Effector memory CD4-positive, alpha-beta T cell (primary cell): Measurements from ENCODE around the gene ATF1.
"Not testable (repeated sequence)": the region's sequence is repeated elsewhere in the genome, so short reads cannot be mapped to it uniquely, and the experiment has no call there.

Experiments
- DNase-seq, 3 donors: peaks; one replicate each; pipeline ENCODE4 v3.0.0-alpha.2; 2020
- H3K27ac ChIP-seq: 2 replicates; pipeline ENCODE4 v1.7.0; 2013; ENCODE audit warnings: mild to moderate bottlenecking, low read length, moderate library complexity; ENCODE audit not compliant: insufficient read depth, poor library complexity, severe bottlenecking
- H3K27me3 ChIP-seq: replicated peaks from 2 replicates; pipeline ENCODE4 v1.7.0; 2013; ENCODE audit warnings: mild to moderate bottlenecking, low read length; ENCODE audit not compliant: insufficient read depth, control insufficient read depth, poor library complexity, severe bottlenecking
- H3K36me3 ChIP-seq: 2 replicates; pipeline ENCODE4 v1.7.0; 2013; ENCODE audit warnings: mild to moderate bottlenecking, low read length, moderate library complexity; ENCODE audit not compliant: control insufficient read depth, insufficient read depth
- H3K4me1 ChIP-seq: 2 replicates; pipeline ENCODE4 v1.7.0; 2013; ENCODE audit warnings: low read length, mild to moderate bottlenecking; ENCODE audit not compliant: control insufficient read depth, insufficient read depth, poor library complexity, severe bottlenecking
- H3K4me3 ChIP-seq: 2 replicates; pipeline ENCODE4 v1.7.0; 2013; ENCODE audit warnings: low read length, low read depth, mild to moderate bottlenecking; ENCODE audit not compliant: insufficient read depth, poor library complexity, severe bottlenecking
- H3K9me3 ChIP-seq: 2 replicates; pipeline ENCODE4 v1.7.0; 2013; ENCODE audit warnings: mild to moderate bottlenecking, low read length, moderate library complexity; ENCODE audit not compliant: control insufficient read depth

ATF1 gene

DNA sequence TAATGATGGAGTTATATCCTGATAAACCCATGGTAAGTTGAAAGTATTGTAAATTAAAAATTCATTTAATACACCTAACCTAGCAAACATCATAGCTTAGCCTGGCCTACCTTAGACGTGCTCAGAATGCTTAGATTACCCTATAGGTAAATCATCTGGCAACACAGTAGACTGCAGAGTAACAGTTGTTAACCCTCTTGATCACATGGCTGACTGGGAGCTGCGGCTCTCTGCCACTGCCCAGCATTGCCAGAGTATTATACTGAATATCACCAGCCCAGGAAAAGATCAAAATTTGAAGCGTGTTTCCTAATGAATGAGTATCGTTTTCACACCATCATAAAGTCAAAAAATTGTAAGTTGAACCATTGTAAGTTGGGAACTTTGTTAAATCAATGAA lies 61.0 kb downstream of the ATF1 start:
- no peak overlapping the region for H3K27ac ChIP-seq
- no peaks in the 10 kb centered on the region for H3K4me1 ChIP-seq
- no peaks in the 10 kb centered on the region for H3K36me3 ChIP-seq
- no peak overlapping the region for H3K4me3 ChIP-seq
- DNase-seq: no peak
- no peaks in the 10 kb centered on the region for H3K27me3 ChIP-seq
- no peaks in the 10 kb centered on the region for H3K9me3 ChIP-seq

DNA sequence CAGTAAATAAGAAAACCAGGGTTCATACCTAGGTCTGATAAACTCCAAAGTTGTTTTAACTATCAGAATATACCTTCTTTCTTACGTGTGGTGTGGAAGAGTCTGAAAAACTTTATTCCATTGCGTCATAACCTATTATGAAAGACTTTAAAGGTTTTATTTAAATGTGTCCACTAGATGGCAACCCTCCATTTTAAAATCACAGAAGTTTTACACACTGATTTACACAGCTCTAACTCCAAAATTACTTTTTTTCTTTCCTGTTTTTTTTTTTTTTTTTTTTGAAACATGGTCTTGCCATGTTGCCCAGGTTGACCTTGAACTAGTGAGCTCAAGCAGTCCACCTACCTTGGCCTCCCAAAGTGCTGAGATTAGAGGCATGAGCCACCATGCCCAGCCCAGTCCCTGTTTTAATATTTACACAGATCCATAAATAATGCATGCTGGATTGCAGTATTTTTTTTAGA lies 61.5 kb downstream of the ATF1 start:
- H3K4me3 ChIP-seq: no peak overlapping the region
- no peak for DNase-seq
- H3K9me3 ChIP-seq: no peaks in the 10 kb centered on the region
- no peaks in the 10 kb centered on the region for H3K4me1 ChIP-seq
- no peaks in the 10 kb centered on the region for H3K36me3 ChIP-seq
- no peaks in the 10 kb centered on the region for H3K27me3 ChIP-seq
- H3K27ac ChIP-seq: no peak overlapping the region

DNA sequence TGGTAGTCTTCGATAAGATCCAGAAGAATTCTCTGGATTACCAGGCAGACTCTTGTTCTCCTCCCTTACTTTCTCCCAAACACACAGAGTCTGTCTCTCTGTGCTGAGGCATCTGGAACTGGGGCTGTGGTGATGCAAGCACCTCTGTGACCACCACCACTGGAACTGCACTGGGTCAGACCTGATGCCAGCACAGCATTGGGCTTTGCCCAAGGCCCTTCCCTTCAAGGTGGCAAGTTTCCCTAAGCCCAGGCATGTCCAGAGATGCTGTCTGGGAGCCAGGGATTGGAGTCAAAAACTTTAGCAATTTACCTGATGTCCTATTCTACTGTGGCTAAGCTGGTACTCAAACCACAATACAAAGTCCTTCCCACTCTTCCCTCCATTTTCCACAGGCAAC lies 64.2 kb downstream of the ATF1 start:
- Histone ChIP-seq H3K4me3 (no peak overlapping the region), H3K36me3 (no peaks in the 10 kb centered on the region), H3K9me3 (no peaks in the 10 kb centered on the region), H3K27me3 (no peaks in the 10 kb centered on the region), H3K27ac (no peak overlapping the region), H3K4me1 (no peaks in the 10 kb centered on the region)
- no peak for DNase-seq

DNA sequence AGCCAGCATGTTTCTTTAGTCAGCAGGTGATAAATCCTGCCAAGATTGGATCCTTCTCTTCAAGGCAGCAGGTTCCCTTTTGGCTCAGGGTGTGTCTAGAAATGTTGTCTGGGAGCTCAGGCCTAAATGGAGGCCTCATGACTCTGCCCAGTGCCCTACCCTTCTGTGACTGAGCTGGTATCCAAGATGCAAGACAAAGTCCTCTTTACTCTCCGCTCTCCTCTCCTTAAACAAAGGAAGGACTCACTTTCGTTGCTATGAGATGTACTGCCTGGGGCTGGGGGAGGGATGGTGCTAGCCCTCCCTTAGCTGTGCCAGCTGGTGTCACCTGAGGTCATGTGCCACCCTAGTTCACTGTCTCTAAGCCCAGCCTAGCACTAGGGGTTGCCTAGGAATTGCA lies 65.0 kb downstream of the ATF1 start:
- no peaks in the 10 kb centered on the region for H3K36me3 ChIP-seq
- H3K27ac ChIP-seq: no peak overlapping the region
- no peak for DNase-seq
- H3K4me3 ChIP-seq: no peak overlapping the region
- no peaks in the 10 kb centered on the region for H3K9me3 ChIP-seq
- no peaks in the 10 kb centered on the region for H3K27me3 ChIP-seq
- H3K4me1 ChIP-seq: no peaks in the 10 kb centered on the region

DNA sequence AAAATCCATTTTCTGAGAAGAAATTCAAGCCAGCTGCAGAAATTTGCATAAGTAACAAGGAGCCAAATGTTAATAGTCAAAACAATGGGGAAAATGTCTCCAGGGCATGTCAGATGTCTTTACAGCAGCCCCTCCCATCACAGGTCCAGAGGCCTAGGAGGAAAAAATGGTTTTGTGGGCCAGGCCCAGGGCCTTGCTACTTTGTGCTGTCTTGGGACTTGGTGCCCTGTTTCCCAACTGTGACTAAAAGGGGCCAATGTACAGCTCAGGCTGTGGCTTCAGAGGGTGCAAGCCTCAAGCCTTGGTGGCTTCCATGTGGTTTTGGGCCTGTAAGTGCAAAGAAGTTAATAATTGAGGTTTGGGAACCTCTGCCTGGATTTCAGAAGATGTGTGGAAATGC lies 69.9 kb downstream of the ATF1 start:
- not testable (repeated sequence) for H3K4me3 ChIP-seq, H3K27me3 ChIP-seq, DNase-seq, H3K27ac ChIP-seq, H3K9me3 ChIP-seq, H3K4me1 ChIP-seq, H3K36me3 ChIP-seq

DNA sequence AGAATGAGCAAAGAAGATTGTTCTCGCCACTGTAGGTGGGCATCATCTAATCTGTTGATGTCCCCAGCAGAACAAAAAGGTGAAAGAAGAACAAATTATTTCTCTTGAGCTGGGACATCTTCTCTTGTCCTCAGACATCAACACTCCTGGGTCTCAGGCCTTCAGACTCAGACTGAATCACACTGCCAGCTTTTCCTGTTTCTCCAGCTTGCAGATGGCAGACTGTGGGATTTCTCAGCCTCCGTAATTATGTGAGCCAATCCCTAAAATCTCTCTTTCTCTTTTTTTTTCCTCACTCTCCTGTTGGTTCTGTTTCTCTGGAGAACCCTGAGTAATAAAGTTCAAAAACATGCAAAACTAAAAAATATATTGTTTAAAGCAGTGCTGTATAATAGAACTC lies 75.1 kb downstream of the ATF1 start:
- no peak for DNase-seq
- Histone ChIP-seq H3K27ac (no peak overlapping the region), H3K27me3 (no peaks in the 10 kb centered on the region), H3K36me3 (no peaks in the 10 kb centered on the region), H3K4me3 (no peak overlapping the region), H3K9me3 (no peaks in the 10 kb centered on the region), H3K4me1 (no peaks in the 10 kb centered on the region)

DNA sequence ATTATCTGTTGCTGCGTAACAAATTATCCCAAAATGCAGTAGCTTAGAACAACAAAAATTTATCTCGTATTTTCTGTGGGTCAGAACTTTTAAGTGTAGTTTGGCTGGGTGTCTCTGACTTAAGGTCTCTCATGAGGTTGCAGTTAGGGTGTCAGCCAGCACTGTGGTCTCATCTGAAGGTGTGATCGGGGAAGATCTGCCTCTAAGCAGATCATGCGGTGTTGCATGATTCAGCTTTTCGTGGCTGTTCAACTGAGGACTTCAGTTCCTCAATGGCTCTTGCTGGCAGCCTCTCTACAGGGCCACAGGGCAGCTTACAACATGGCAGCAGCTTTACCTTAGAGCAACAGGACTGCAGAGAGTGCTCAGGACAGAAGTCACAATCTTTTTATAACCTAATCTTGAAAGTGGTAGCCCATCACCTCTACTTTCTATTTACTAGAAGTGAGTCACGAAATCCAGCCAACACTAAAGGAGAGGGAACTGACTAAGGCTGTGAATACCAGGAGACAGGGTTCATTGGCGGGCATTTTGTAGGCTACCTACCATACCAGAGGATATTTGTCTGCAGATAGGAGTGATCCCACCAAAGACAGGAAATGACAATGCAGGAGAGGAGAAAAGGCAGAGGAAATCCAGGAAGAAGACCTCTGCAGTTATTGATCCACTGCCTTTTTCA lies 77.0 kb downstream of the ATF1 start:
- no peak overlapping the region for H3K27ac ChIP-seq
- no peak for DNase-seq
- no peaks in the 10 kb centered on the region for H3K9me3 ChIP-seq
- no peaks in the 10 kb centered on the region for H3K4me1 ChIP-seq
- H3K27me3 ChIP-seq: no peaks in the 10 kb centered on the region
- H3K36me3 ChIP-seq: no peaks in the 10 kb centered on the region
- H3K4me3 ChIP-seq: no peak overlapping the region

DNA sequence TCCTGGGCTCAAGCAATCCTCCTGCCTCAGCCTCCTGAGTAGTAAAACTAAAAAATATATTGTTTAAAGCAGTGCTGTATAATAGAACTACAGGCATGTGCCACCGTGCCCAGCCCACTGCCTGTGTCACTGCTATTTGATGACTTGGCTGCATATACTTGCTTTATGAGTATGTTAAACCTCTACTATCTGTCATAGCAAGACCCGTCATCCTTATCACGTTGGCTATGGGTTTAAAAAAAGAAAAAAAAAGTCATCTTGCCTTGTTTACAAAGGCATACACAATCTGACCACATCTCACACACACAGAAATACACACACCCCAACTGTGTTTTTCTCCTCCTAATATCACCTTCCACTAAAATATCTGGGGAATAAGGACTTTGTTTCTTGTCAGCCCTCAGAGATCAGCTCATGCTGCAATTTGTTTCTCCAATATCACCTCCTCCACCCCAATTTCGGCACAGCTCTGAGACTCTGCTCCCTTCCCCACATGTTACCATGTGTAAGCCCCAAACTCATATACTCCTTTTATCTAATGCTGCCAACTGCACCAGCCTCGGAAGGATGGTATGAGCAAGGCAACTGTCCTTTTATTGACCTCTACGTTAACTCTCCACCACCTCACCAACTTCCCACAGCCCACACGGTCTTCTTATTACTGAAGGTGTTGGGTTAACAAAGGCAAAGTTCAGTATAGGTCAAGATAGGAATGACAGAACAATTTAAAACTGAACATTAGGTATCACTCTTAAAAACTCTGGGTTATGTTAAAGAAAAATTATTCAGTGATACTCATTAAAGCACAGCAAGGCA lies 78.0 kb downstream of the ATF1 start:
- Histone ChIP-seq H3K36me3 (no peaks in the 10 kb centered on the region), H3K27me3 (no peaks in the 10 kb centered on the region), H3K9me3 (no peaks in the 10 kb centered on the region), H3K4me3 (no peak overlapping the region), H3K27ac (no peak overlapping the region), H3K4me1 (no peaks in the 10 kb centered on the region)
- DNase-seq: no peak

DNA sequence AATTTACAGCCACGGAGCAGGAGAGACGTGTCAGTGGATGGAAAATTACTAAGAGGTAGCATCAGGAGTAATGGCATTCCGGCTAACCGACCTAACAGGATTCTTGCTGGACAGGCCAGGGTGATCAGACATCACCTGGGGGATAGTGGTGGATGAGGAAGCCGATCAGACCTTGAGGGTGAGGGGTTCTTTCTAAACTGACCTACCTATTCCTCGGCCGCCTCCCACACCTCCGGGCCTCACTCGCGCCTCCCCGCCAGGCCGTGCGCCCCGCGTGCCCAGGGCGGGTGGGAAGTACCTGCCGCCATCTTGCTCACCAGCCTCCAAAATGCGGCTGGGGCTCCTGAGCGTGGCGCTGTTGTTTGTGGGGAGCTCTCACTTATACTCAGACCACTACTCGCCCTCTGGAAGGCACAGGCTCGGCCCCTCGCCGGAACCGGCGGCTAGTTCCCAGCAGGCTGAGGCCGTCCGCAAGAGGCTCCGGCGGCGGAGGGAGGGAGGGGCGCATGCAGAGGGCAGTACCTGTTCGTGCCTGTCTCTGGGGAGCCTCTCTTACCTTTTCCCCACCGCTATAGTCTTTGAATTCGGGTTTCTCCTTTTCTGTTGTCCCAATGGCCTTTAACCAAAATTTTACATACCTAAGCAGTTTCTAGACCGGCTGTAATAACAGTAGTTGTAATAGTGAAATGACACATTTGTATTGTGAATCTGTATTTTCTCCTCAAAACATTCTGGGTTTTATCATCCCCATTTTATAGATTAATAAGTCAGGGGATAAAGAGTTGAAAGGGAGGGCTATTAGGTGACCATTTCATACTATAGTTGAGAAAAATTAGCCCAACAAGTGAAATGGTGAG lies 79.0 kb downstream of the ATF1 start, which contains the start of gene TMPRSS12:
Gene TMPRSS12, plus strand, starts transcription at position 290 of the 857 bp plus-strand sequence. Its CDS starts 39 bp downstream, at position 329.
- Histone ChIP-seq H3K27me3 (no peaks in the 10 kb centered on the region), H3K27ac (no peak within 1 kb of the TSS), H3K4me1 (no peaks in the 10 kb centered on the region), H3K9me3 (no peaks in the 10 kb centered on the region), H3K4me3 (no peak within 1 kb of the TSS), H3K36me3 (no peaks in the 10 kb centered on the region)
- no peak for DNase-seq
